ENCODE data around the gene BSDC1.

Gene BSDC1

DNA sequence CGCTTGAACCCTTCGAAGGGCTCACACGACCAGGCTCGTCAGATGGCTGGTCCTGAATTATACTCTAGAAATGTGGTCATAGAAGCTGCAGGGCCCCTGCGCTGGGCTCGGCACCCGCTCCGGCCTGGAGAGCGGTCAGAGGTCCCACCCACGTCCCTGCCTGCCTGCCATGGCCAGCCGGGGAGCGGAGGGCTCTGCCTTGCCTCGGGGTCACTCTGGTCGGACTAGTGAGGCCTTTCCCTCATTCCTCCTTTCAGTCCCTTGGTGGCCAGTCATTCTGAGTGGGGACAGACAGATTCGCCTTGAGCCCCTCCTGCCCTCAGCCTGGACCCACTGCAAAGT is 57.7 kb downstream of the BSDC1 start:
- TF ChIP-seq, protein P1, sequence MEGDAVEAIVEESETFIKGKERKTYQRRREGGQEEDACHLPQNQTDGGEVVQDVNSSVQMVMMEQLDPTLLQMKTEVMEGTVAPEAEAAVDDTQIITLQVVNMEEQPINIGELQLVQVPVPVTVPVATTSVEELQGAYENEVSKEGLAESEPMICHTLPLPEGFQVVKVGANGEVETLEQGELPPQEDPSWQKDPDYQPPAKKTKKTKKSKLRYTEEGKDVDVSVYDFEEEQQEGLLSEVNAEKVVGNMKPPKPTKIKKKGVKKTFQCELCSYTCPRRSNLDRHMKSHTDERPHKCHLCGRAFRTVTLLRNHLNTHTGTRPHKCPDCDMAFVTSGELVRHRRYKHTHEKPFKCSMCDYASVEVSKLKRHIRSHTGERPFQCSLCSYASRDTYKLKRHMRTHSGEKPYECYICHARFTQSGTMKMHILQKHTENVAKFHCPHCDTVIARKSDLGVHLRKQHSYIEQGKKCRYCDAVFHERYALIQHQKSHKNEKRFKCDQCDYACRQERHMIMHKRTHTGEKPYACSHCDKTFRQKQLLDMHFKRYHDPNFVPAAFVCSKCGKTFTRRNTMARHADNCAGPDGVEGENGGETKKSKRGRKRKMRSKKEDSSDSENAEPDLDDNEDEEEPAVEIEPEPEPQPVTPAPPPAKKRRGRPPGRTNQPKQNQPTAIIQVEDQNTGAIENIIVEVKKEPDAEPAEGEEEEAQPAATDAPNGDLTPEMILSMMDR (IDR thresholded peaks at IDR 0.05; ENCODE audit: insufficient read depth, missing control alignments), result no peak
- no peak for DNase-seq (ENCODE audit: insufficient read length, low spot score)
- no peak for FAIRE-seq

DNA sequence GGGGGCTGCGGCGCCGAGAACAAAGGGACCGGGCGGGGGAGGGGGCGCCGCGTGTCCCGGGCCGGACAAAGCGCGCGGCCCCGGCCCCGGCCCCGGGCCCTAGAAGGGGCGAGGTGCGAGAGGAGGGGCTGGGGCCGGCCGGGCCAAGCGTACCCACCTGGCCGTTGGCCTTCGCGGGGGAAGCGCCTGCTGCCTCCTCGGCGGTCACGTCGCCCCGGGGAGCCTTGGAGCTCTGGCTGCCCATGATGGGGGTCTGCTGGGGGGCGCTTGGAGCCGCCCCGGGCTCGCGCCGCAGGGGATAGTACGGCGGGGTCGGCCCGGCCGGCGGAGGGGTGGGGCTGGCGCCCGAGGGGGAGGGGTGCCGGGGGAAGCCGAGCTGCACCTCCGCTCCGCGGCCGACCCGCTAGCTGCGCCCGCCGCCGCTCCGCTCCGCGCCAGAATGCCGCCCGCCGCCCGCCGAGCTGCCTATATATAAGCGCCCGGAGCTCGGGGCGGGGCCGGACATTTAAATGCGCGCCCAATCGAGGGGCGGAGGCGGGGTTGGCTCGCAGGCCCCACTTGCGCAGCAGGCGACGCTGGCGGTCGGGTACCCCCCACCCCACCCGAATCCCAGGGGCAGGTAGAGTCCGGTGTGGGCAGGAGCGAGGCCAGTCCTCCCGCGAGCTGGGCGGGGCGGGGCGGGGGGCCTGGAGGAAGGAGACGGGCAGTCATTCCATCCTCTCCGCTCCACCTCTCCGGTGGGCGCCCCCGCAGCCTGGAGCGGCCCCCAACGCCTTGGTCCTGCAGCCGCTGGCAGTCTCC is 58.3 kb downstream of the BSDC1 start, which contains the start of gene MARCKSL1:
Gene MARCKSL1 (minus strand): TSS at position 444 of the 801 bp plus-strand sequence. CDS start 200 bp downstream, at position 244.
- FAIRE-seq (no peak), DNase-seq (ENCODE audit: insufficient read length, low spot score) (peak; percentile 82)
- TF ChIP-seq, protein P1 (IDR thresholded peaks at IDR 0.05; ENCODE audit: insufficient read depth, missing control alignments), result no peak

DNA sequence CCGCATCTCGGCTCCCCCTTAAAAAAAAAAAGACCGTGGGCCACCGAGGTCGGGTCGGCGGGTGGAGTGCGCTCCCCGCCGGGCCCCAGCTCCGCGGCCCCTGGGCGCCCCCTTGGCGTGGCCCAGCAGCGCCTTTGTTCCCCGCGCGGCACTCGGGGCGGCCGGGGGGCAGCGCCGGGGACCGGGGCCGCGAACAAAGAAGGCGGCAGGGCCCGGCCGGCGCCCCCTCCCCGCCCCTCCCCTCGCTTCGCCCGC is 58.8 kb downstream of the BSDC1 start:
- no peak for FAIRE-seq
- TF ChIP-seq, protein P1 (IDR thresholded peaks at IDR 0.05; ENCODE audit: insufficient read depth, missing control alignments), result no peak
- DNase-seq (ENCODE audit: insufficient read length, low spot score), result no peak

DNA sequence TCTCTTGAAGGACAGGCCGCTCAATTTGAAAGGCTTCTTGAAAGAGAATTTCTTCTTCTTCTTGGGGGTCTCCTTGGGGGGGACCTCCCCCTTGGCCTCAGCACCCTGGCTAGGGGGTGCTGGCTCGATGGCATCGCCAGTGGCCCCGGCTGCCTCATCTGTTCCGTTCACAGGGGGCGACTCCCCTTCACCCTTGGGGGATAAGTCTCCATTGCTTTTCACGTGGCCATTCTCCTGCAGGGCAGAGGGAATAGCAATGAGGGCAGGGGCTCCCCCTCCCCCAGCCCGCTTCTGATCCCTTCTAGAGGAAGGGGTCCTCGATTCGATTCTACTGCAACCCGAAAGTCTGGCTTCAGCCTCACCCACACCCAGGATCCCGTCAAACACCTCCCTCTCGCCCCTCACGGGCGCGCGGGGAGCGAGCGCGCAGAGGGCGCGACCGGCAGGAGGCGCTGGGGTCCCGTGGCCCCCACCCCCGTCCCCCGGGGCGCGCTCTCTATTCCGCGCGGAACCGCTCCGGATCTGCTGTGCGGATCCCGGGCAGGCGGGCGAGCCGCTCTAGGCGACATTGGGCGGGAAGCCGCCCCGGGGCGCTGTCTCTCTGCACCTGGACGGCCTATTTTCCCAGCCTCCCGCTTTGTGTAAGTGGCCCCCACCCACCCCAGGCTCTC is 59.2 kb downstream of the BSDC1 start:
- peak; percentile 41 for DNase-seq (ENCODE audit: insufficient read length, low spot score)
- no peak for FAIRE-seq
- TF ChIP-seq, protein P1 (IDR thresholded peaks at IDR 0.05; ENCODE audit: insufficient read depth, missing control alignments), result peak; percentile 60

DNA sequence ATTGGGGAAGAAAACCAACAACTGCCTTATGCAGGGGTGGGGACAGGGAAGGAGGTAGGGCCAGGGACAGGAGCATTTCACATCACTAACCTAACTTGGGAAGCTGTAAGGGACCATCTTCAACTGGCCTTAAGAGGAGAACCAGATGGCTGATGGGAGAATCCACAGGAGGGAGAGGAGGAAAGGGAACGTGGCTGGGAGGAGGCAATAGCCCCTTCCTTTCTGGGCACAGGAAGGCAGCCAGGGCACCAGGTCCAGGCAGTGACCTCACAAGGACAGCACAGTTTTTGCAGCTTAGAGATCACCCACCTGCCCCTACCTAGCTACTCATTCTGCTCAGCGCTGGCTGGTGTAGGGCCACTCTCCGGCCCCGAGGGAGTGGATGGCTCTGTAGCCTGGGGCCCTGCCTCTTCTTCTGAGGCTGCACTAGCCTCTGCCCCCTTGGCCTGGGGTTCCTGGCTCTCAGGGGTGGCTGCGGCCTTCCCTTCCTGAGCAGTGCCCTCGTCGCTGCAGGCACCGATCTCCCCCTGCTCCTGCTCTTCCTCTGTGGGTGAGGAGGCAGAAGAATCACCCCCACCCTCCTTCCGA is 59.9 kb downstream of the BSDC1 start:
- no peak for FAIRE-seq
- no peak for DNase-seq (ENCODE audit: insufficient read length, low spot score)

DNA sequence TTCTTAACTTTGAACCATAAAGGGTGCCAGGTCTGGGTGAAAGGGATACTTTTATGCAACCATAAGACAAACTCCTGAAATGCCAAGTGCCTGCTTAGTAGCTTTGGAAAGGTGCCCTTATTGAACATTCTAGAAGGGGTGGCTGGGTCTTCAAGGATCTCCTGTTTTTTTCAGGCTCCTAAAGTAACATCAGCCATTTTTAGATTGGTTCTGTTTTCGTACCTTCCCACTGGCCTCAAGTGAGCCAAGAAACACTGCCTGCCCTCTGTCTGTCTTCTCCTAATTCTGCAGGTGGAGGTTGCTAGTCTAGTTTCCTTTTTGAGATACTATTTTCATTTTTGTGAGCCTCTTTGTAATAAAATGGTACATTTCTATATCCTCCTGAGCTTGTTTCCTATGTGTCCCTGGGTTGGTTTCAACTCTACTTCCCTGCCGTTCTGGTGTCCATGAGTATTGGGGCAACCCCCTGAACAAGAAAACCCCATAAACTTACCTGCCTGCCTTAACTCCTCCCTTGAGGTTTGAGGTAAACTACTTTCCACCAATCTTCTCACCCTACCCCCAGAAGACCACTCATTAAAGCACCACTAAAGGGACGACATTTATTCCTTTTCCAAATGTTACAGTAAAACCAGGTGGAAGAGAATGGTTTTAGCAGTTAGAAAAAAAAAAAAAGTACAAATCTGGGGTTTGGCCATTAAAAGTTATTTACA is 60.8 kb downstream of the BSDC1 start:
- FAIRE-seq (no peak), DNase-seq (ENCODE audit: insufficient read length, low spot score) (no peak)
- TF ChIP-seq, protein P1 (IDR thresholded peaks at IDR 0.05; ENCODE audit: insufficient read depth, missing control alignments), result no peak

More for the DNA sequence above, 59.9 kb downstream of the BSDC1 start:
- TF ChIP-seq, protein P1 (IDR thresholded peaks at IDR 0.05; ENCODE audit: insufficient read depth, missing control alignments), result no peak
